HEK293 (cell line): Measurements from ENCODE around the gene LITAFD.

Experiments used
- GLI4 ChIP-seq: fragments of 450-650 bp; formaldehyde crosslinking; IDR thresholded peaks from 2 replicates; pipeline ENCODE4 v1.5.1; 2016; ENCODE audit warnings: missing biosample characterization, missing genetic modification characterization
- KLF10 ChIP-seq: fragments of 450-650 bp; IDR thresholded peaks from 2 replicates; pipeline ENCODE4 v1.5.1; 2018; ENCODE audit warnings: missing biosample characterization, mild to moderate bottlenecking, missing genetic modification characterization
- KLF7 ChIP-seq: fragments of 450-650 bp; formaldehyde crosslinking; IDR thresholded peaks from 2 replicates; pipeline ENCODE4 v1.5.1; 2016; ENCODE audit warnings: missing biosample characterization, missing genetic modification characterization, borderline replicate concordance
- MYNN ChIP-seq: fragments of 450-650 bp; formaldehyde crosslinking; IDR thresholded peaks from 2 replicates; pipeline ENCODE4 v1.5.1; 2016; ENCODE audit warnings: missing biosample characterization, missing genetic modification characterization, borderline replicate concordance
- ZBTB21 ChIP-seq: fragments of 450-650 bp; formaldehyde crosslinking; IDR thresholded peaks from 2 replicates; pipeline ENCODE4 v1.5.1; 2017; ENCODE audit warnings: missing biosample characterization, missing genetic modification characterization
- ZBTB8A ChIP-seq: fragments of 450-650 bp; formaldehyde crosslinking; IDR thresholded peaks from 2 replicates; pipeline ENCODE4 v1.5.1; 2016; ENCODE audit warnings: missing biosample characterization, missing genetic modification characterization
- ZEB2 ChIP-seq: fragments of 450-650 bp; formaldehyde crosslinking; IDR thresholded peaks from 2 replicates; pipeline ENCODE4 v1.5.1; 2016; ENCODE audit warnings: missing biosample characterization, missing genetic modification characterization
- ZNF121 ChIP-seq: fragments of 450-650 bp; formaldehyde crosslinking; IDR thresholded peaks from 2 replicates; pipeline ENCODE4 v1.5.1; 2016; ENCODE audit warnings: missing biosample characterization, missing genetic modification characterization
- ZNF19 ChIP-seq: fragments of 450-650 bp; formaldehyde crosslinking; IDR thresholded peaks from 2 replicates; pipeline ENCODE4; 2016; ENCODE audit warnings: missing biosample characterization, missing genetic modification characterization, low read depth
- ZNF274 ChIP-seq, 2 experiments: fragments of 200-500 bp in 1 of 2; fragments of 450-650 bp in 1 of 2; sonication (Bioruptor generic) in 1 of 2; formaldehyde crosslinking in 1 of 2; IDR thresholded peaks; 2 replicates each; pipeline versions ENCODE4 v1.5.1 to v1.6.1; 2014 to 2016; ENCODE audit warnings: borderline replicate concordance in 1 of 2, inconsistent platforms in 1 of 2, low read length in 1 of 2, missing biosample characterization in 1 of 2, missing genetic modification characterization in 1 of 2
- ZNF600 ChIP-seq: fragments of 450-650 bp; formaldehyde crosslinking; IDR thresholded peaks from 2 replicates; pipeline ENCODE4 v1.5.1; 2016; ENCODE audit warnings: missing biosample characterization, missing genetic modification characterization
- ZNF670 ChIP-seq: fragments of 450-650 bp; formaldehyde crosslinking; IDR thresholded peaks from 2 replicates; pipeline ENCODE4 v1.5.1; 2016; ENCODE audit warnings: missing biosample characterization, missing genetic modification characterization, low read depth
- TF ChIP-seq, protein P1 (sequence below): sonication (generic); formaldehyde crosslinking; IDR thresholded peaks from 2 replicates; pipeline ENCODE4 v1.8.1; 2022; ENCODE audit warnings: mild to moderate bottlenecking, moderate library complexity, missing genetic modification reagents
- TF ChIP-seq, protein P2 (sequence below): fragments of 450-650 bp; formaldehyde crosslinking; IDR thresholded peaks from 2 replicates; pipeline ENCODE4 v1.5.1; 2016; ENCODE audit warnings: missing biosample characterization, missing genetic modification characterization

DNA sequence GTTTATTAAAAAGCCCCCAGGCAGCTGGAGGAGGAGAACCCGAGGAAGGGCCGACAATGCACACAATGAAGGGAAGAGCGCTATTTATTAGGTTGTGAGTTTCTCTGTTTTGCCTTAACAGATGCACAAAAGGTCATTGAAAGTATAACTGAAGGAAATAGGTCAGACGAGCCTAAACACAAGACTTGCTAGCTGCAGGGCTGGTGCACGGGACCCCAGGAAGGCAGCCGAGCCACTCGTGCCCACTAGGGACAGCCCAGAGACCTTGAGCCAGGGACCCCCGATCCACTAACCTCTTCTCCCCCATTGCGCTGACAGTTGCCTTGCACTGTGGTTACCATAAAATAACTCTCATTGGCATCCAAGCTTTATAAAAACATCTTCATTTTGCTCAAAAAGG lies 11.3 kb downstream of the LITAFD start:
- TF ChIP-seq ZBTB8A (tag by site-specific recombination) = no peak
- TF ChIP-seq GLI4 (tag by site-specific recombination) = no peak
- TF ChIP-seq KLF7 = no peak
- TF ChIP-seq, protein P1, sequence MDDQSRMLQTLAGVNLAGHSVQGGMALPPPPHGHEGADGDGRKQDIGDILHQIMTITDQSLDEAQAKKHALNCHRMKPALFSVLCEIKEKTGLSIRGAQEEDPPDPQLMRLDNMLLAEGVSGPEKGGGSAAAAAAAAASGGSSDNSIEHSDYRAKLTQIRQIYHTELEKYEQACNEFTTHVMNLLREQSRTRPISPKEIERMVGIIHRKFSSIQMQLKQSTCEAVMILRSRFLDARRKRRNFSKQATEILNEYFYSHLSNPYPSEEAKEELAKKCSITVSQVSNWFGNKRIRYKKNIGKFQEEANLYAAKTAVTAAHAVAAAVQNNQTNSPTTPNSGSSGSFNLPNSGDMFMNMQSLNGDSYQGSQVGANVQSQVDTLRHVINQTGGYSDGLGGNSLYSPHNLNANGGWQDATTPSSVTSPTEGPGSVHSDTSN (CRISPR knock-in tag) = no peak
- TF ChIP-seq ZBTB21 (tag by site-specific recombination) = no peak
- TF ChIP-seq ZNF19 (tag by site-specific recombination) = no peak
- TF ChIP-seq ZNF274 (IDR thresholded peaks at IDR 0.05; ENCODE audit: low read length) = no peak
- no peak for TF ChIP-seq ZNF274 (tag by site-specific recombination; IDR thresholded peaks at IDR 0.05; ENCODE audit: borderline replicate concordance)
- TF ChIP-seq ZNF121 (tag by site-specific recombination) = no peak
- TF ChIP-seq, protein P2, sequence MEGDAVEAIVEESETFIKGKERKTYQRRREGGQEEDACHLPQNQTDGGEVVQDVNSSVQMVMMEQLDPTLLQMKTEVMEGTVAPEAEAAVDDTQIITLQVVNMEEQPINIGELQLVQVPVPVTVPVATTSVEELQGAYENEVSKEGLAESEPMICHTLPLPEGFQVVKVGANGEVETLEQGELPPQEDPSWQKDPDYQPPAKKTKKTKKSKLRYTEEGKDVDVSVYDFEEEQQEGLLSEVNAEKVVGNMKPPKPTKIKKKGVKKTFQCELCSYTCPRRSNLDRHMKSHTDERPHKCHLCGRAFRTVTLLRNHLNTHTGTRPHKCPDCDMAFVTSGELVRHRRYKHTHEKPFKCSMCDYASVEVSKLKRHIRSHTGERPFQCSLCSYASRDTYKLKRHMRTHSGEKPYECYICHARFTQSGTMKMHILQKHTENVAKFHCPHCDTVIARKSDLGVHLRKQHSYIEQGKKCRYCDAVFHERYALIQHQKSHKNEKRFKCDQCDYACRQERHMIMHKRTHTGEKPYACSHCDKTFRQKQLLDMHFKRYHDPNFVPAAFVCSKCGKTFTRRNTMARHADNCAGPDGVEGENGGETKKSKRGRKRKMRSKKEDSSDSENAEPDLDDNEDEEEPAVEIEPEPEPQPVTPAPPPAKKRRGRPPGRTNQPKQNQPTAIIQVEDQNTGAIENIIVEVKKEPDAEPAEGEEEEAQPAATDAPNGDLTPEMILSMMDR (tag by site-specific recombination) = no peak
- TF ChIP-seq KLF10 (tag by site-specific recombination) = no peak
- TF ChIP-seq ZNF600 (tag by site-specific recombination) = no peak
- no peak for TF ChIP-seq ZEB2 (tag by site-specific recombination)
- no peak for TF ChIP-seq MYNN
- TF ChIP-seq ZNF670 (tag by site-specific recombination) = no peak
